WTC11 (cell line): ENCODE data around the gene CHKA. TPM values are rescaled to one million over a fixed set of nuclear protein-coding genes. Genes with fewer than 3 reads are reported as not detected.

Experiments
- ATAC-seq: fragments of 200-7000 bp; cut with Tn5 transposase; 2 replicates; pipeline ENCODE4 v1.10.0; 2021; ENCODE audit warnings: mild to moderate bottlenecking, moderate library complexity
- CTCF ChIA-PET: fragments of 300-600 bp; sonication (Branson Sonifier 250); formaldehyde crosslinking; loops from one replicate; lab custom pipeline; 2021; ENCODE audit warnings: antibody characterized with exemption; lab: Charles Lee
- POLR2A ChIA-PET: fragments of 350-600 bp; sonication (Branson Sonifier 250); formaldehyde crosslinking; loops from one replicate; lab custom pipeline; 2021; ENCODE audit warnings: antibody characterized with exemption; lab: Charles Lee
- DNase-seq: peaks from one replicate; pipeline ENCODE4 v3.0.0; 2021; ENCODE audit warnings: low spot score
- H3K27ac Mint-ChIP-seq: 2 replicates; pipeline ENCODE4 v1.8.0; 2021; ENCODE audit warnings: mixed read lengths
- H3K27me3 Mint-ChIP-seq: 2 replicates; pipeline ENCODE4 v1.8.0; 2021; ENCODE audit warnings: low read depth, mild to moderate bottlenecking, moderate library complexity, mixed read lengths
- H3K36me3 Mint-ChIP-seq: 2 replicates; pipeline ENCODE4 v1.8.0; 2021; ENCODE audit warnings: mixed read lengths
- H3K4me1 Mint-ChIP-seq: 2 replicates; pipeline ENCODE4 v1.8.0; 2022; ENCODE audit warnings: mixed read lengths
- H3K4me3 Mint-ChIP-seq: 2 replicates; pipeline ENCODE4 v1.8.0; 2021; ENCODE audit warnings: mild to moderate bottlenecking, moderate library complexity, mixed read lengths
- H3K9me3 Mint-ChIP-seq: 2 replicates; pipeline ENCODE4 v1.8.0; 2021; ENCODE audit warnings: mixed read lengths
- CREB1 ChIP-seq: sonication (generic); formaldehyde crosslinking; IDR thresholded peaks from 2 replicates; pipeline ENCODE4 v1.8.0; 2023; ENCODE audit warnings: mild to moderate bottlenecking, missing genetic modification reagents
- CREM ChIP-seq: sonication (generic); formaldehyde crosslinking; IDR thresholded peaks from 2 replicates; pipeline ENCODE4 v1.8.1; 2022; ENCODE audit warnings: mild to moderate bottlenecking, missing genetic modification reagents, moderate library complexity
- EMX1 ChIP-seq: fragments of 250-450 bp; sonication (Bioruptor Pico); IDR thresholded peaks from 2 replicates; pipeline ENCODE4 v1.8.0; 2021; ENCODE audit warnings: mild to moderate bottlenecking
- HMGA2 ChIP-seq: fragments of 250-450 bp; sonication (Bioruptor Pico); IDR thresholded peaks from 2 replicates; pipeline ENCODE4 v1.4.0; 2021; ENCODE audit warnings: mild to moderate bottlenecking, moderate library complexity
- NR2C2 ChIP-seq: sonication (generic); formaldehyde crosslinking; IDR thresholded peaks from 2 replicates; pipeline ENCODE4 v1.8.0; 2022; ENCODE audit warnings: mild to moderate bottlenecking, missing genetic modification reagents
- RELA ChIP-seq: sonication (generic); formaldehyde crosslinking; IDR thresholded peaks from 2 replicates; pipeline ENCODE4 v1.8.1; 2022; ENCODE audit warnings: missing genetic modification reagents, mild to moderate bottlenecking, borderline replicate concordance
- ZNF138 ChIP-seq: sonication (generic); formaldehyde crosslinking; conservative IDR thresholded peaks from 2 replicates; pipeline ENCODE4 v1.8.1; 2022; ENCODE audit warnings: mild to moderate bottlenecking, moderate library complexity, missing genetic modification reagents
- ZNF232 ChIP-seq: sonication (generic); formaldehyde crosslinking; IDR thresholded peaks from 2 replicates; pipeline ENCODE4 v1.8.0; 2022; ENCODE audit warnings: mild to moderate bottlenecking, missing genetic modification reagents
- ZNF671 ChIP-seq: fragments of 250-450 bp; sonication (Bioruptor Pico); IDR thresholded peaks from 2 replicates; pipeline ENCODE4 v1.8.0; 2021; ENCODE audit warnings: mild to moderate bottlenecking
- total RNA-seq: library from RNA; stranded (reverse); gene quantifications from 3 replicates; pipeline ENCODE4 v1.2.3, GENCODE V29; 2021
- TF ChIP-seq, protein P1 (sequence below): sonication (generic); formaldehyde crosslinking; IDR thresholded peaks from 2 replicates; pipeline ENCODE4 v1.8.1; 2022; ENCODE audit warnings: mild to moderate bottlenecking, moderate library complexity, missing genetic modification reagents
- TF ChIP-seq, protein P2 (sequence below): sonication (generic); formaldehyde crosslinking; IDR thresholded peaks from 2 replicates; pipeline ENCODE4 v1.8.1; 2022; ENCODE audit warnings: missing genetic modification reagents, borderline replicate concordance
- TF ChIP-seq, protein P3 (sequence below): sonication (generic); formaldehyde crosslinking; IDR thresholded peaks from 2 replicates; pipeline ENCODE4 v1.8.0; 2022; ENCODE audit warnings: mild to moderate bottlenecking, missing genetic modification reagents
- TF ChIP-seq, protein P4 (sequence below): sonication (generic); formaldehyde crosslinking; IDR thresholded peaks from 2 replicates; pipeline ENCODE4 v1.8.1; 2023; ENCODE audit warnings: mild to moderate bottlenecking, missing genetic modification reagents, borderline replicate concordance
- TF ChIP-seq, protein P5 (sequence below): sonication (generic); formaldehyde crosslinking; IDR thresholded peaks from 2 replicates; pipeline ENCODE4 v1.8.1; 2023; ENCODE audit warnings: mild to moderate bottlenecking, moderate library complexity, missing genetic modification reagents
- TF ChIP-seq, protein P6 (sequence below): sonication (generic); formaldehyde crosslinking; IDR thresholded peaks from 2 replicates; pipeline ENCODE4 v1.8.1; 2023; ENCODE audit warnings: mild to moderate bottlenecking, missing genetic modification reagents, moderate library complexity
- TF ChIP-seq, protein P7 (sequence below): sonication (generic); formaldehyde crosslinking; conservative IDR thresholded peaks from 2 replicates; pipeline ENCODE4 v1.8.1; 2022; ENCODE audit warnings: mild to moderate bottlenecking, missing genetic modification reagents

The CHKA gene
- total RNA-seq, 1 experiment from 2014 or later: 76.1 TPM

DNA sequence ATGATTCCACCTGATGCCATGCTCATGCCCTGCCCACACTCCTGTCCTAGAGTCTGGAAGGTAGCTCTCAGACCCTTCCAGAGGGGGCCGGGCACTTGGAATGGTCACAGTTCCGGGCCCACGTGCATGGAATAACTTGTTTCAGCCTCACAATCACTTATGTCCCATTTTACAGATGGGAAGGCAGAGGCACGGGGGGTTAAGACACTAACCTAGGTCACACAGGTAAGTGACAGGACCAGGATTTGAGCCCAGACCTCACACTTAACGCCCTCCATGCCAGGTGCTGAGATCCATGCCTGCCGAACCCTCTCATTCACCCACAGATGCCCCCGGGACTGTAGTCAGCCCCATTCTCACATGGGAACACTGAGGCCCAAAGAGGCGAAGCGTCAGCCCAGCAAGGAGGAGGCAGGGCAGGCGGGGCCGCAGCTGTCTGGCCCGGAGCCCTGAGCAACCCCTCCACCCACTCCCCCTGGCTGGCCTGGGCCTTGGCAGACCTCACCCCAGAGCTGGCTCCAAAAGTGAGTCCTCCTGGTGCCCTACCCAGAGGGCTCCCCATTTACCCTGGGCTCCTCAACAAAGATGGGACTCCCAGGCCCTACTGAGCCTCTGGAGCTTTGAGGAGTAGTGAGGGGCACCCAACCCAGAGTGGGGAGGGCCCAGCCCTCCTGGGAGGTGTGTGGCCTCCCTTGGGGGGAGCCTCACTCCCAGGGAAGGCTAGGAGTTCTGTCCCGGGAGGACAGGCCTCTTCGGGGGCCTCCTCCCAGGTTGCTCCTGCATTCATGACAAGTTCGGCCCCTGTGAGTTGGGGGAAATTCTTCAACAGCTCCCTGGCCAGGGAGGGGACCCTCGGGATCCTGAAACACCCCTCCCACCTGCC is 113.4 kb downstream of the CHKA start:
- Mint-ChIP-seq H3K4me3 (no peak overlapping the region), H3K4me1 (peaks cover 35% of the 10 kb centered on the region)
- POLR2A ChIA-PET: no interaction called here
- TF ChIP-seq ZNF232 (CRISPR knock-in tag): no peak
- TF ChIP-seq, protein P1, sequence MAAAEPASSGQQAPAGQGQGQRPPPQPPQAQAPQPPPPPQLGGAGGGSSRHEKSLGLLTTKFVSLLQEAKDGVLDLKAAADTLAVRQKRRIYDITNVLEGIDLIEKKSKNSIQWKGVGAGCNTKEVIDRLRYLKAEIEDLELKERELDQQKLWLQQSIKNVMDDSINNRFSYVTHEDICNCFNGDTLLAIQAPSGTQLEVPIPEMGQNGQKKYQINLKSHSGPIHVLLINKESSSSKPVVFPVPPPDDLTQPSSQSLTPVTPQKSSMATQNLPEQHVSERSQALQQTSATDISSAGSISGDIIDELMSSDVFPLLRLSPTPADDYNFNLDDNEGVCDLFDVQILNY (CRISPR knock-in tag): no peak
- no peak for TF ChIP-seq CREM (CRISPR knock-in tag)
- TF ChIP-seq NR2C2 (CRISPR knock-in tag): no peak
- TF ChIP-seq, protein P2, sequence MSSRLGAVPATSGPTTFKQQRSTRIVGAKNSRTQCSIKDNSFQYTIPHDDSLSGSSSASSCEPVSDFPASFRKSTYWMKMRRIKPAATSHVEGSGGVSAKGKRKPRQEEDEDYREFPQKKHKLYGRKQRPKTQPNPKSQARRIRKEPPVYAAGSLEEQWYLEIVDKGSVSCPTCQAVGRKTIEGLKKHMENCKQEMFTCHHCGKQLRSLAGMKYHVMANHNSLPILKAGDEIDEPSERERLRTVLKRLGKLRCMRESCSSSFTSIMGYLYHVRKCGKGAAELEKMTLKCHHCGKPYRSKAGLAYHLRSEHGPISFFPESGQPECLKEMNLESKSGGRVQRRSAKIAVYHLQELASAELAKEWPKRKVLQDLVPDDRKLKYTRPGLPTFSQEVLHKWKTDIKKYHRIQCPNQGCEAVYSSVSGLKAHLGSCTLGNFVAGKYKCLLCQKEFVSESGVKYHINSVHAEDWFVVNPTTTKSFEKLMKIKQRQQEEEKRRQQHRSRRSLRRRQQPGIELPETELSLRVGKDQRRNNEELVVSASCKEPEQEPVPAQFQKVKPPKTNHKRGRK (CRISPR knock-in tag): no peak
- TF ChIP-seq, protein P3, sequence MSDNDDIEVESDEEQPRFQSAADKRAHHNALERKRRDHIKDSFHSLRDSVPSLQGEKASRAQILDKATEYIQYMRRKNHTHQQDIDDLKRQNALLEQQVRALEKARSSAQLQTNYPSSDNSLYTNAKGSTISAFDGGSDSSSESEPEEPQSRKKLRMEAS (CRISPR knock-in tag): no peak
- TF ChIP-seq ZNF671 (CRISPR knock-in tag): no peak
- TF ChIP-seq, protein P4, sequence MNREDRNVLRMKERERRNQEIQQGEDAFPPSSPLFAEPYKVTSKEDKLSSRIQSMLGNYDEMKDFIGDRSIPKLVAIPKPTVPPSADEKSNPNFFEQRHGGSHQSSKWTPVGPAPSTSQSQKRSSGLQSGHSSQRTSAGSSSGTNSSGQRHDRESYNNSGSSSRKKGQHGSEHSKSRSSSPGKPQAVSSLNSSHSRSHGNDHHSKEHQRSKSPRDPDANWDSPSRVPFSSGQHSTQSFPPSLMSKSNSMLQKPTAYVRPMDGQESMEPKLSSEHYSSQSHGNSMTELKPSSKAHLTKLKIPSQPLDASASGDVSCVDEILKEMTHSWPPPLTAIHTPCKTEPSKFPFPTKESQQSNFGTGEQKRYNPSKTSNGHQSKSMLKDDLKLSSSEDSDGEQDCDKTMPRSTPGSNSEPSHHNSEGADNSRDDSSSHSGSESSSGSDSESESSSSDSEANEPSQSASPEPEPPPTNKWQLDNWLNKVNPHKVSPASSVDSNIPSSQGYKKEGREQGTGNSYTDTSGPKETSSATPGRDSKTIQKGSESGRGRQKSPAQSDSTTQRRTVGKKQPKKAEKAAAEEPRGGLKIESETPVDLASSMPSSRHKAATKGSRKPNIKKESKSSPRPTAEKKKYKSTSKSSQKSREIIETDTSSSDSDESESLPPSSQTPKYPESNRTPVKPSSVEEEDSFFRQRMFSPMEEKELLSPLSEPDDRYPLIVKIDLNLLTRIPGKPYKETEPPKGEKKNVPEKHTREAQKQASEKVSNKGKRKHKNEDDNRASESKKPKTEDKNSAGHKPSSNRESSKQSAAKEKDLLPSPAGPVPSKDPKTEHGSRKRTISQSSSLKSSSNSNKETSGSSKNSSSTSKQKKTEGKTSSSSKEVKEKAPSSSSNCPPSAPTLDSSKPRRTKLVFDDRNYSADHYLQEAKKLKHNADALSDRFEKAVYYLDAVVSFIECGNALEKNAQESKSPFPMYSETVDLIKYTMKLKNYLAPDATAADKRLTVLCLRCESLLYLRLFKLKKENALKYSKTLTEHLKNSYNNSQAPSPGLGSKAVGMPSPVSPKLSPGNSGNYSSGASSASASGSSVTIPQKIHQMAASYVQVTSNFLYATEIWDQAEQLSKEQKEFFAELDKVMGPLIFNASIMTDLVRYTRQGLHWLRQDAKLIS (CRISPR knock-in tag): no peak
- no peak for TF ChIP-seq RELA (CRISPR knock-in tag)
- no peak for TF ChIP-seq ZNF138 (CRISPR knock-in tag)
- TF ChIP-seq, protein P5, sequence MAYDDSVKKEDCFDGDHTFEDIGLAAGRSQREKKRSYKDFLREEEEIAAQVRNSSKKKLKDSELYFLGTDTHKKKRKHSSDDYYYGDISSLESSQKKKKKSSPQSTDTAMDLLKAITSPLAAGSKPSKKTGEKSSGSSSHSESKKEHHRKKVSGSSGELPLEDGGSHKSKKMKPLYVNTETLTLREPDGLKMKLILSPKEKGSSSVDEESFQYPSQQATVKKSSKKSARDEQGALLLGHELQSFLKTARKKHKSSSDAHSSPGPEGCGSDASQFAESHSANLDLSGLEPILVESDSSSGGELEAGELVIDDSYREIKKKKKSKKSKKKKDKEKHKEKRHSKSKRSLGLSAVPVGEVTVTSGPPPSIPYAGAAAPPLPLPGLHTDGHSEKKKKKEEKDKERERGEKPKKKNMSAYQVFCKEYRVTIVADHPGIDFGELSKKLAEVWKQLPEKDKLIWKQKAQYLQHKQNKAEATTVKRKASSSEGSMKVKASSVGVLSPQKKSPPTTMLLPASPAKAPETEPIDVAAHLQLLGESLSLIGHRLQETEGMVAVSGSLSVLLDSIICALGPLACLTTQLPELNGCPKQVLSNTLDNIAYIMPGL: no peak
- TF ChIP-seq, protein P6, sequence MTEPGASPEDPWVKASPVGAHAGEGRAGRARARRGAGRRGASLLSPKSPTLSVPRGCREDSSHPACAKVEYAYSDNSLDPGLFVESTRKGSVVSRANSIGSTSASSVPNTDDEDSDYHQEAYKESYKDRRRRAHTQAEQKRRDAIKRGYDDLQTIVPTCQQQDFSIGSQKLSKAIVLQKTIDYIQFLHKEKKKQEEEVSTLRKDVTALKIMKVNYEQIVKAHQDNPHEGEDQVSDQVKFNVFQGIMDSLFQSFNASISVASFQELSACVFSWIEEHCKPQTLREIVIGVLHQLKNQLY: no peak
- TF ChIP-seq, protein P7, sequence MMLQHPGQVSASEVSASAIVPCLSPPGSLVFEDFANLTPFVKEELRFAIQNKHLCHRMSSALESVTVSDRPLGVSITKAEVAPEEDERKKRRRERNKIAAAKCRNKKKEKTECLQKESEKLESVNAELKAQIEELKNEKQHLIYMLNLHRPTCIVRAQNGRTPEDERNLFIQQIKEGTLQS (CRISPR knock-in tag): no peak
- TF ChIP-seq EMX1 (CRISPR knock-in tag): no peak
- no peak for TF ChIP-seq CREB1 (CRISPR knock-in tag)
- no peak for TF ChIP-seq HMGA2 (CRISPR knock-in tag)
- TF ChIP-seq, all 79 proteins: peak for 0
- ATAC-seq (no peak), DNase-seq (no peak)
- Mint-ChIP-seq H3K27ac (no peak overlapping the region), H3K27me3 (no peaks in the 10 kb centered on the region; the same call in 1 of the 2 replicates), H3K9me3 (no peaks in the 10 kb centered on the region), H3K36me3 (no peaks in the 10 kb centered on the region)
- CTCF ChIA-PET: interaction anchor here (0.6 to 2.7 kb wide), 2 partner anchors 14 to 626 kb away, joined by 3 to 12 read pairs; no protein-coding TSS in a partner anchor
